Fibroblast of lung (primary cell): ENCODE measurements around the gene ANKEF1. TPM values are rescaled to one million over a fixed set of nuclear protein-coding genes. Genes with fewer than 3 reads are reported as not detected.

ENCODE experiments used
- DNase-seq, 2 donors: peaks; one replicate each; pipeline versions ENCODE4 v3.0.0 to v3.0.0-alpha.2; 2010; ENCODE audit warnings: low read depth in 2 of 2
- H2AFZ ChIP-seq: 2 replicates; pipeline ENCODE4 v1.5.1; 2012; ENCODE audit warnings: low read length, control low read depth, inconsistent platforms
- H3K27ac ChIP-seq: 2 replicates; pipeline ENCODE4 v1.5.1; 2011; ENCODE audit warnings: low read length, control low read depth; ENCODE audit not compliant: insufficient read depth
- H3K27me3 ChIP-seq: 2 replicates; pipeline ENCODE4 v1.5.1; 2011; ENCODE audit warnings: mild to moderate bottlenecking, low read length; ENCODE audit not compliant: control insufficient read depth, insufficient read depth
- H3K36me3 ChIP-seq: 2 replicates; pipeline ENCODE4 v1.5.1; 2011; ENCODE audit warnings: low read length; ENCODE audit not compliant: control insufficient read depth, insufficient read depth
- H3K4me1 ChIP-seq: 2 replicates; pipeline ENCODE4 v1.5.1; 2011; ENCODE audit warnings: low read length; ENCODE audit not compliant: control insufficient read depth, insufficient read depth; ENCODE audit errors: extremely low read depth
- H3K4me2 ChIP-seq: 2 replicates; pipeline ENCODE4 v1.5.1; 2011; ENCODE audit warnings: low read length, control low read depth; ENCODE audit not compliant: insufficient read depth; ENCODE audit errors: extremely low read depth
- H3K4me3 ChIP-seq, 4 experiments: fragments of 200-600 bp in 1 of 4; sonication (generic) in 1 of 4; replicated peaks in 1 of 4; 2 replicates each; pipeline ENCODE4 v1.5.1; 2011 to 2016; ENCODE audit warnings: low read length in 4 of 4, low read depth in 3 of 4, mild to moderate bottlenecking in 3 of 4, control low read depth in 2 of 4, inconsistent platforms in 1 of 4, mixed read lengths in 1 of 4; ENCODE audit not compliant: insufficient read depth in 1 of 4; ENCODE audit errors: control extremely low read depth in 1 of 4
- H3K79me2 ChIP-seq: 2 replicates; pipeline ENCODE4 v1.5.1; 2012; ENCODE audit warnings: mild to moderate bottlenecking, low read length, inconsistent platforms; ENCODE audit not compliant: control insufficient read depth, insufficient read depth
- H3K9ac ChIP-seq: 2 replicates; pipeline ENCODE4 v1.5.1; 2011; ENCODE audit warnings: mild to moderate bottlenecking, low read length, control low read depth; ENCODE audit not compliant: insufficient read depth
- H3K9me3 ChIP-seq: 2 replicates; pipeline ENCODE4 v1.5.1; 2012; ENCODE audit warnings: low read depth, low read length; ENCODE audit not compliant: control insufficient read depth, insufficient read depth
- H4K20me1 ChIP-seq: 2 replicates; pipeline ENCODE4 v1.5.1; 2011; ENCODE audit warnings: low read length; ENCODE audit not compliant: control insufficient read depth, insufficient read depth; ENCODE audit errors: extremely low read depth
- CTCF ChIP-seq, 2 donors: IDR thresholded peaks in 1 of 2; conservative IDR thresholded peaks in 1 of 2; 1 replicate in 1 of 2; 2 replicates in 1 of 2; pipeline ENCODE4 v1.5.1; 2011 to 2012; ENCODE audit warnings: low read length in 2 of 2, control low read depth in 1 of 2, inconsistent platforms in 1 of 2, low read depth in 1 of 2, mild to moderate bottlenecking in 1 of 2
- EZH2 ChIP-seq: IDR thresholded peaks from 2 replicates; pipeline ENCODE4 v1.5.1; 2012; ENCODE audit warnings: low read length, control low read depth, mild to moderate bottlenecking; ENCODE audit errors: missing control alignments
- polyA plus RNA-seq, 2 donors: library from polyadenylated mRNA; depleted of rRNA in 1 of 2; stranded (reverse) in 1 of 2; unstranded in 1 of 2; fragments of >200 nt; gene quantifications; 2 replicates each; pipeline ENCODE4 v1.2.1, GENCODE V29; 2011 to 2012; ENCODE audit warnings: missing spikeins in 1 of 2
- total RNA-seq: library from RNA; depleted of rRNA; stranded (reverse); fragments of >200 nt; gene quantifications from 2 replicates; pipeline ENCODE4 v1.2.1, GENCODE V29; 2014

ANKEF1 gene
- total and polyA plus RNA-seq, 2 donors (not counting 1 experiment from before 2014, with no cell fraction given), result 1.6 to 3.5 TPM

DNA sequence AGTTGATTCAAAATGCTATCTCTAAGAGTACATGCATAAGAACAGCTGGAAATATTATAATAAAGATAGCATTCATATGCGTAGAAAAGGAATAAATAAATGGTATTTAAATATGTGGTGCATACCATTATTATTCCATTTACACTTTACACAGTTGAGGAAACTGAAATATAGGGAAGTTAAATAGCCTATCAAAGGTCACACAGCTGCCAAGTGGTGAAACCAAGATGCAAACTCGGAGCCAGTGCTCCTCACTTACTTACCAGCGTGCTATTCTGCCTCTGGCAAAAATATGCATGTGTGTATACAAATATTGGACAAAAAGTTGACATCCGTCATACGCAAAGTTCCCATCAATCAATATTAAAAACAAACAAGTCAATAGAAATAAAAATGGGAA, 22.3 kb upstream of the ANKEF1 start:
- no peaks in the 10 kb centered on the region for H3K9me3 ChIP-seq
- H3K27me3 ChIP-seq, result peaks cover 4% of the 10 kb centered on the region
- H3K79me2 ChIP-seq, result no peaks in the 10 kb centered on the region
- H4K20me1 ChIP-seq, result no peaks in the 10 kb centered on the region
- no peak overlapping the region for H3K27ac ChIP-seq
- TF ChIP-seq CTCF (conservative IDR thresholded peaks at IDR 0.05 in 1 of 2, IDR thresholded peaks at IDR 0.05 in 1 of 2; ENCODE audit: low read depth in 1 of 2, low read length in 2 of 2) (no peak), EZH2 (no peak)
- no peak overlapping the region for H2AFZ ChIP-seq
- no peak overlapping the region for H3K4me2 ChIP-seq
- no peak overlapping the region for H3K4me3 ChIP-seq
- H3K36me3 ChIP-seq, result no peaks in the 10 kb centered on the region
- H3K4me1 ChIP-seq, result no peaks in the 10 kb centered on the region
- no peak overlapping the region for H3K9ac ChIP-seq
- DNase-seq, result no peak

GRCh38 chr20:10014431-10014830, 20.4 kb upstream of the ANKEF1 start:
- Histone ChIP-seq H3K27ac (no peak overlapping the region), H3K9ac (no peak overlapping the region), H4K20me1 (no peaks in the 10 kb centered on the region), H3K27me3 (no peaks in the 10 kb centered on the region), H3K4me1 (no peaks in the 10 kb centered on the region), H3K36me3 (no peaks in the 10 kb centered on the region), H3K9me3 (no peaks in the 10 kb centered on the region), H3K4me3 (no peak overlapping the region), H3K79me2 (no peaks in the 10 kb centered on the region), H3K4me2 (no peak overlapping the region), H2AFZ (no peak overlapping the region)
- TF ChIP-seq CTCF (conservative IDR thresholded peaks at IDR 0.05 in 1 of 2, IDR thresholded peaks at IDR 0.05 in 1 of 2; ENCODE audit: low read depth in 1 of 2, low read length in 2 of 2), result no peak
- no peak for TF ChIP-seq EZH2
- DNase-seq, result no peak

- DNase-seq, result no peak
- H3K27ac ChIP-seq, result no peak overlapping the region
- TF ChIP-seq CTCF (conservative IDR thresholded peaks at IDR 0.05 in 1 of 2, IDR thresholded peaks at IDR 0.05 in 1 of 2; ENCODE audit: low read depth in 1 of 2, low read length in 2 of 2) (no peak), EZH2 (no peak)
- H3K9me3 ChIP-seq, result no peaks in the 10 kb centered on the region
- H3K4me1 ChIP-seq, result no peaks in the 10 kb centered on the region
- H2AFZ ChIP-seq, result no peak overlapping the region
- no peak overlapping the region for H3K4me2 ChIP-seq
- H3K36me3 ChIP-seq, result no peaks in the 10 kb centered on the region
- no peak overlapping the region for H3K9ac ChIP-seq
- no peaks in the 10 kb centered on the region for H3K79me2 ChIP-seq
- H4K20me1 ChIP-seq, result no peaks in the 10 kb centered on the region
- H3K4me3 ChIP-seq, result no peak overlapping the region
- no peaks in the 10 kb centered on the region for H3K27me3 ChIP-seq
Observed at GRCh38 chr20:10020937-10021336, 13.8 kb upstream of the ANKEF1 start.
